ENCODE measurements around the gene TRPV4. TPM values are rescaled to one million over a fixed set of nuclear protein-coding genes. Genes with fewer than 3 reads are reported as not detected.

The TRPV4 gene
- total RNA-seq, 4 donors from 2014 or later: not detected

DNA sequence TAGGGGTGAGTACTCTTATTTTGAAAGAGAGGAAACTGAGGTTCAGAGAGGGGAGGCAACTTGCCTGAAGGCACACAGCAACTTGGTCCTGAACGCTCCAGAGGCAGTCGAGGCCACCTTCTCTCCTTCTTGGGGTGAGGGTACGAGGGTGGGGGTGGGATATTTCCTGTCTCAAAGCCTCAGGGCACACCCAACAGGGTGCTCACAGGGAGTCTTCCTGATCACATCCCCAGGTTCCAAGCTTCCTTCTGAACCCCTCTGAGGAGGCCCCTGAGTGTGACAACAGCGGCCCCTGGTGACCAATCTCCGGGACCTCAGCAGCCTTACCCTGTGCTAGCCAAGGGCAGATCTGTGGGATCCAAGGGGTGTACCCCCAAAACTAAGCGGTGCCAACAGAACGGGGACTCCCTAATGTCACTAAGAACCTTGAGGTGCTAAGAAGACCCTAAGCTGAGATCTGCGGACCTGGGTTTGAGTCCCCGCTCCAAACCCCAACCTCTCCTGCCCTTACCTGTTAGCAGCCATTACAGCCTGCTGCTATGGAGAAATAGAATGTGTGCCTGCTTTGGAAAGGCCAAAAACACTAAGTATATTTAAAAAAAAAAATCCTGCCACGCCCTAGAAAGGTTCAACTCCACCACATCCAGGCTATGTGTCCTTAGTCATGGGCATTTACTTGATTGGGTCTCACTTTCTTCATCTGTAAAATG lies 57.9 kb downstream of the TRPV4 start:
- peaks cover 7 to 12% of the 10 kb centered on the region in 2 donors for H3K4me1 ChIP-seq
- H3K9me3 ChIP-seq: no peaks in the 10 kb centered on the region
- ATAC-seq: peak; percentile 69 to 79
- H3K27ac ChIP-seq: no peak overlapping the region
- no peaks in the 10 kb centered on the region for H3K36me3 ChIP-seq
- intact Hi-C loops (cut with DNase I; ENCODE audit: low total_unique reads): loop anchor here (1.0 to 10.0 kb wide), 3 partner anchors 178 to 351 kb away; no protein-coding TSS in a partner anchor
- peak; percentile 28 to 60 for DNase-seq
- H3K4me3 ChIP-seq: no peak overlapping the region
- TF ChIP-seq CTCF (IDR thresholded peaks at IDR 0.05 in 4 of 5, conservative IDR thresholded peaks at IDR 0.05 in 1 of 5) (peak; percentile 85 to 94 (median 89)), POLR2A (IDR thresholded peaks at IDR 0.05) (no peak)
- in situ Hi-C loops (cut with MboI; ENCODE audit: low sequenced_read_pairs in 4 of 4): loop anchor here in 3 of 4 donors (5.0 to 10.0 kb wide), 3 partner anchors 183 to 258 kb away; no protein-coding TSS in a partner anchor
- H3K27me3 ChIP-seq: no peaks in the 10 kb centered on the region

- Histone ChIP-seq H3K9me3 (no peaks in the 10 kb centered on the region), H3K27ac (peak overlapping the region; percentile 16 to 49 (median 38)), H3K27me3 (no peaks in the 10 kb centered on the region), H3K36me3 (no peaks in the 10 kb centered on the region), H3K4me1 (peaks cover 7 to 12% of the 10 kb centered on the region in 2 donors), H3K4me3 (peak overlapping the region; percentile 12 to 42 (median 34))
- intact Hi-C loops (cut with DNase I; ENCODE audit: low total_unique reads): loop anchor here (1.0 to 10.0 kb wide), 2 partner anchors 59 to 349 kb away; no protein-coding TSS in a partner anchor
- in situ Hi-C loops (cut with MboI; ENCODE audit: low sequenced_read_pairs in 4 of 4): loop anchor here (5.0 to 10.0 kb wide), 2 partner anchors 171 to 249 kb away; no protein-coding TSS in a partner anchor
- DNase-seq: peak; percentile 22 to 26
- TF ChIP-seq POLR2A (IDR thresholded peaks at IDR 0.05) (no peak), CTCF (IDR thresholded peaks at IDR 0.05 in 4 of 5, conservative IDR thresholded peaks at IDR 0.05 in 1 of 5) (no peak)
- peak; percentile 59 to 72 for ATAC-seq
Measured at GRCh38 chr12:109773384-109774011, 59.7 kb downstream of the TRPV4 start.

- in situ Hi-C loops (cut with MboI; ENCODE audit: low sequenced_read_pairs in 4 of 4) (loop anchor here (5.0 to 10.0 kb wide), 2 partner anchors 170 to 248 kb away; no protein-coding TSS in a partner anchor), intact Hi-C loops (cut with DNase I; ENCODE audit: low total_unique reads) (loop anchor here (1.0 to 10.0 kb wide), 2 partner anchors 58 to 348 kb away; no protein-coding TSS in a partner anchor)
- Histone ChIP-seq H3K36me3 (no peaks in the 10 kb centered on the region), H3K4me1 (peaks cover 7 to 12% of the 10 kb centered on the region in 2 donors), H3K27me3 (no peaks in the 10 kb centered on the region), H3K4me3 (peak overlapping the region in 3 of 4 donors; percentile 33 to 42 (median 35)), H3K27ac (peak overlapping the region; percentile 16 to 49 (median 38)), H3K9me3 (no peaks in the 10 kb centered on the region)
- DNase-seq (no peak), ATAC-seq (peak in 1 of 2 donors; percentile 40)
- no peak for TF ChIP-seq CTCF (IDR thresholded peaks at IDR 0.05 in 4 of 5, conservative IDR thresholded peaks at IDR 0.05 in 1 of 5)
- TF ChIP-seq POLR2A (IDR thresholded peaks at IDR 0.05): no peak
Measured at GRCh38 chr12:109772622-109773321, 60.4 kb downstream of the TRPV4 start.

- H3K36me3 ChIP-seq: no peaks in the 10 kb centered on the region
- TF ChIP-seq CTCF (IDR thresholded peaks at IDR 0.05 in 4 of 5, conservative IDR thresholded peaks at IDR 0.05 in 1 of 5) (no peak), POLR2A (IDR thresholded peaks at IDR 0.05) (no peak)
- in situ Hi-C loops (cut with MboI; ENCODE audit: low sequenced_read_pairs in 4 of 4) (loop anchor here (5.0 to 10.0 kb wide), 2 partner anchors 170 to 247 kb away; no protein-coding TSS in a partner anchor), intact Hi-C loops (cut with DNase I; ENCODE audit: low total_unique reads) (loop anchor here (10.0 kb wide), 1 partner anchor 347 kb away; no protein-coding TSS in a partner anchor)
- H3K9me3 ChIP-seq: no peaks in the 10 kb centered on the region
- ATAC-seq (no peak), DNase-seq (no peak)
- no peak overlapping the region for H3K4me3 ChIP-seq
- no peak overlapping the region for H3K27ac ChIP-seq
- peaks cover 7 to 12% of the 10 kb centered on the region in 2 donors for H3K4me1 ChIP-seq
- no peaks in the 10 kb centered on the region for H3K27me3 ChIP-seq
Measured at GRCh38 chr12:109771746-109772621, 61.2 kb downstream of the TRPV4 start.
